ENCODE data around the gene ACTMAP. TPM values are rescaled to one million over a fixed set of nuclear protein-coding genes. Genes with fewer than 3 reads are reported as not detected.

Gene ACTMAP
- total and polyA plus RNA-seq, 2 of the 13 experiments (the other 11 are each of a cell fraction or from before 2014, with no cell fraction given), result 2.2 to 7.9 TPM

DNA sequence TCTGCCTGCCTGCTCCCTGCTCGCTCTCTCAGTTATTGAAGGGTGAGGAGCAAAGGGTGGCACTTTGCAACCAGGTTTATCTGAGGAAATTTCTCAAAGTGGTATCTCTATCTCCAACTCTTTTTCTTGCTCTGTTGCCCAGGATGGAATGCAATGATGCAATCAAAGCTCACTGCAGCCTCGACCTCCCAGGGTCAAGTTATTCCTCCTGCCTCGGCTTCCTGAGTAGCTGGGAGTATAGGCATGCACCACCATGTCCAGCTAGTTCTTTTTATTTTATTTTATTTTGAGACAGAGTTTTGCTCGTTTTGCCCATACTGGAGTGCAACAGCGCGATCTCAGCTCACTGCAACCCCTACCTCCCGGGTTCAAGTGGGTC is 4.9 kb downstream of the ACTMAP start (continued):
- TF ChIP-seq, protein P1, sequence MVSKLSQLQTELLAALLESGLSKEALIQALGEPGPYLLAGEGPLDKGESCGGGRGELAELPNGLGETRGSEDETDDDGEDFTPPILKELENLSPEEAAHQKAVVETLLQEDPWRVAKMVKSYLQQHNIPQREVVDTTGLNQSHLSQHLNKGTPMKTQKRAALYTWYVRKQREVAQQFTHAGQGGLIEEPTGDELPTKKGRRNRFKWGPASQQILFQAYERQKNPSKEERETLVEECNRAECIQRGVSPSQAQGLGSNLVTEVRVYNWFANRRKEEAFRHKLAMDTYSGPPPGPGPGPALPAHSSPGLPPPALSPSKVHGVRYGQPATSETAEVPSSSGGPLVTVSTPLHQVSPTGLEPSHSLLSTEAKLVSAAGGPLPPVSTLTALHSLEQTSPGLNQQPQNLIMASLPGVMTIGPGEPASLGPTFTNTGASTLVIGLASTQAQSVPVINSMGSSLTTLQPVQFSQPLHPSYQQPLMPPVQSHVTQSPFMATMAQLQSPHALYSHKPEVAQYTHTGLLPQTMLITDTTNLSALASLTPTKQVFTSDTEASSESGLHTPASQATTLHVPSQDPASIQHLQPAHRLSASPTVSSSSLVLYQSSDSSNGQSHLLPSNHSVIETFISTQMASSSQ (IDR thresholded peaks at IDR 0.05; ENCODE audit: low read depth), result no peak
- TF ChIP-seq, protein P1 (CRISPR knock-in tag; IDR thresholded peaks at IDR 0.05; ENCODE audit: borderline replicate concordance), result no peak
- TF ChIP-seq GATAD2A (CRISPR knock-in tag; IDR thresholded peaks at IDR 0.05) (peak; percentile 51), SMAD1 (CRISPR knock-in tag; IDR thresholded peaks at IDR 0.05; ENCODE audit: borderline replicate concordance, low read depth) (no peak), ZNF883 (CRISPR knock-in tag; IDR thresholded peaks at IDR 0.05; ENCODE audit: not compliant biosample characterization) (no peak), HNF4G (IDR thresholded peaks at IDR 0.05; ENCODE audit: borderline replicate concordance, low read depth, low read length) (no peak), HNF4G (CRISPR knock-in tag; IDR thresholded peaks at IDR 0.05; ENCODE audit: borderline replicate concordance, low read depth) (no peak), ATF7 (IDR thresholded peaks at IDR 0.05) (peak; percentile 56; the same call in 1 of the 2 replicates), ATF7 (CRISPR knock-in tag; IDR thresholded peaks at IDR 0.05) (no peak), CBX5 (CRISPR knock-in tag; IDR thresholded peaks at IDR 0.05; ENCODE audit: borderline replicate concordance) (no peak), SP140L (CRISPR knock-in tag; IDR thresholded peaks at IDR 0.05; ENCODE audit: borderline replicate concordance) (no peak), MED8 (CRISPR knock-in tag; IDR thresholded peaks at IDR 0.05; ENCODE audit: insufficient replicate concordance) (no peak), GABPB1 (CRISPR knock-in tag; IDR thresholded peaks at IDR 0.05) (no peak), FIP1L1 (IDR thresholded peaks at IDR 0.05; ENCODE audit: borderline replicate concordance, insufficient read depth, low read depth, low read length) (no peak), HNRNPK (IDR thresholded peaks at IDR 0.05; ENCODE audit: low read depth, low read length, poor library complexity, severe bottlenecking) (no peak), NR2F6 (IDR thresholded peaks at IDR 0.05) (peak; percentile 52), NR2F6 (CRISPR knock-in tag; IDR thresholded peaks at IDR 0.05) (0 out of 2 replicates have a peak, but pooled peaks have one; percentile 53), ZNF780A (CRISPR knock-in tag; IDR thresholded peaks at IDR 0.05) (no peak), DBP (CRISPR knock-in tag; IDR thresholded peaks at IDR 0.05; ENCODE audit: not compliant biosample characterization) (no peak), ZNF713 (CRISPR knock-in tag; IDR thresholded peaks at IDR 0.05) (no peak), SNRNP70 (IDR thresholded peaks at IDR 0.05; ENCODE audit: low read depth, low read length) (no peak), ZNF569 (CRISPR knock-in tag; IDR thresholded peaks at IDR 0.05; ENCODE audit: borderline replicate concordance) (no peak)
- TF ChIP-seq, protein P2, sequence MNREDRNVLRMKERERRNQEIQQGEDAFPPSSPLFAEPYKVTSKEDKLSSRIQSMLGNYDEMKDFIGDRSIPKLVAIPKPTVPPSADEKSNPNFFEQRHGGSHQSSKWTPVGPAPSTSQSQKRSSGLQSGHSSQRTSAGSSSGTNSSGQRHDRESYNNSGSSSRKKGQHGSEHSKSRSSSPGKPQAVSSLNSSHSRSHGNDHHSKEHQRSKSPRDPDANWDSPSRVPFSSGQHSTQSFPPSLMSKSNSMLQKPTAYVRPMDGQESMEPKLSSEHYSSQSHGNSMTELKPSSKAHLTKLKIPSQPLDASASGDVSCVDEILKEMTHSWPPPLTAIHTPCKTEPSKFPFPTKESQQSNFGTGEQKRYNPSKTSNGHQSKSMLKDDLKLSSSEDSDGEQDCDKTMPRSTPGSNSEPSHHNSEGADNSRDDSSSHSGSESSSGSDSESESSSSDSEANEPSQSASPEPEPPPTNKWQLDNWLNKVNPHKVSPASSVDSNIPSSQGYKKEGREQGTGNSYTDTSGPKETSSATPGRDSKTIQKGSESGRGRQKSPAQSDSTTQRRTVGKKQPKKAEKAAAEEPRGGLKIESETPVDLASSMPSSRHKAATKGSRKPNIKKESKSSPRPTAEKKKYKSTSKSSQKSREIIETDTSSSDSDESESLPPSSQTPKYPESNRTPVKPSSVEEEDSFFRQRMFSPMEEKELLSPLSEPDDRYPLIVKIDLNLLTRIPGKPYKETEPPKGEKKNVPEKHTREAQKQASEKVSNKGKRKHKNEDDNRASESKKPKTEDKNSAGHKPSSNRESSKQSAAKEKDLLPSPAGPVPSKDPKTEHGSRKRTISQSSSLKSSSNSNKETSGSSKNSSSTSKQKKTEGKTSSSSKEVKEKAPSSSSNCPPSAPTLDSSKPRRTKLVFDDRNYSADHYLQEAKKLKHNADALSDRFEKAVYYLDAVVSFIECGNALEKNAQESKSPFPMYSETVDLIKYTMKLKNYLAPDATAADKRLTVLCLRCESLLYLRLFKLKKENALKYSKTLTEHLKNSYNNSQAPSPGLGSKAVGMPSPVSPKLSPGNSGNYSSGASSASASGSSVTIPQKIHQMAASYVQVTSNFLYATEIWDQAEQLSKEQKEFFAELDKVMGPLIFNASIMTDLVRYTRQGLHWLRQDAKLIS (CRISPR knock-in tag; IDR thresholded peaks at IDR 0.05), result no peak
